Measurements from ENCODE around the gene TBC1D2B.
"Not testable (repeated sequence)": the region's sequence is repeated elsewhere in the genome, so short reads cannot be mapped to it uniquely, and the experiment has no call there.

TBC1D2B gene

GRCh38 chr15:77975332-77976094, 102.0 kb downstream of the TBC1D2B start:
- TF ChIP-seq, protein P1, sequence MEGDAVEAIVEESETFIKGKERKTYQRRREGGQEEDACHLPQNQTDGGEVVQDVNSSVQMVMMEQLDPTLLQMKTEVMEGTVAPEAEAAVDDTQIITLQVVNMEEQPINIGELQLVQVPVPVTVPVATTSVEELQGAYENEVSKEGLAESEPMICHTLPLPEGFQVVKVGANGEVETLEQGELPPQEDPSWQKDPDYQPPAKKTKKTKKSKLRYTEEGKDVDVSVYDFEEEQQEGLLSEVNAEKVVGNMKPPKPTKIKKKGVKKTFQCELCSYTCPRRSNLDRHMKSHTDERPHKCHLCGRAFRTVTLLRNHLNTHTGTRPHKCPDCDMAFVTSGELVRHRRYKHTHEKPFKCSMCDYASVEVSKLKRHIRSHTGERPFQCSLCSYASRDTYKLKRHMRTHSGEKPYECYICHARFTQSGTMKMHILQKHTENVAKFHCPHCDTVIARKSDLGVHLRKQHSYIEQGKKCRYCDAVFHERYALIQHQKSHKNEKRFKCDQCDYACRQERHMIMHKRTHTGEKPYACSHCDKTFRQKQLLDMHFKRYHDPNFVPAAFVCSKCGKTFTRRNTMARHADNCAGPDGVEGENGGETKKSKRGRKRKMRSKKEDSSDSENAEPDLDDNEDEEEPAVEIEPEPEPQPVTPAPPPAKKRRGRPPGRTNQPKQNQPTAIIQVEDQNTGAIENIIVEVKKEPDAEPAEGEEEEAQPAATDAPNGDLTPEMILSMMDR (IDR thresholded peaks at IDR 0.05; ENCODE audit: control insufficient read depth, extremely low read depth, insufficient read depth): no peak
- DNase-seq (ENCODE audit: low read depth): no peak
- no peak overlapping the region for H3K4me3 ChIP-seq (ENCODE audit: low read depth, low read length)

DNA sequence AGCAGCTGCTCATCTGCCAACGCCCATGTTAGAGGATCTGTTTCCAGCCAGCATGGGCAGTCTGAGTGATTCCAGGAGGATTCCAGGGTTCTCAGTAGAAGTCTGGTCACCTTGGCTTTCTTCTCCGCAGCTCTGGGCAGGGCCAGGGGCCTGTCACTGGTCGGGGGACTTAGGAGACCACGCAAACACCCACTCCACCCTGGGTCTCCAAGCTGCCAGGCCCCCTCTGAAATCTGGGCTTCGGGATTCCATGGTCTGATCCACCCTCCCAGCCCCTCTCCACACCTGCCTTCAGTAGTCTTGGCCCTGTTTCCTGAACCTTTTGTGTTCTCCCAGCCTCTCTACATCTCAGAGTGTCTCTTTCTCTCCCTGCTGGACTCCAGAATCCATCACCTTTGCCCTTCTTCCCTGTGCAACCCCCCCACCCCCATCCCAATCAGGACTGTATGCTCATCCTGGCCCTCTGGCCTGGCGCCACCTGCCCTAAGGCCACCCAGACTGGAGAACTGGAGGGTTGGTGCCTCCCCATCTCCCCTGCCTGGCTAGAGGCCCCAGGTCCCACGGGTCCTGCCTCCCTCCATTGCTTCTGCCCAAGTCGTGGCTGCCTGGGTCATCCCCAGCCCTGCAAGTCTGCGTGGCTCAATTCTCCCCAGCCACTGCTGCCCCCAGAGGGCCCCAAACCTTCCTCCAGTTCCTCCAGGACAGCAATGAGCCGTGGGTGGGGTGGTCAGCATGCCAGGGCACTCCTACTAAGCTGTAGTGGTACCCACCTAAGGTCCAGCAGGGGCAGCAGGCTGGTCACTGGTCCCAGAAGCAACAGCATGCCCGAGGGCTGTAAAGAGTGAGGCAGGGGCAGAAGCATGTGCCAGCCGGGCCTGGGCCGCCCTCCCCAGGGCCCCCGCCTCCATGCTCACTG, 102.8 kb downstream of the TBC1D2B start:
- TF ChIP-seq, protein P1 (IDR thresholded peaks at IDR 0.05; ENCODE audit: control insufficient read depth, extremely low read depth, insufficient read depth): no peak
- H3K4me3 ChIP-seq (ENCODE audit: low read depth, low read length): no peak overlapping the region
- no peak for DNase-seq (ENCODE audit: low read depth)

GRCh38 chr15:77974098-77974414, 103.5 kb downstream of the TBC1D2B start:
- DNase-seq (ENCODE audit: low read depth): peak; percentile 14
- TF ChIP-seq, protein P1 (IDR thresholded peaks at IDR 0.05; ENCODE audit: control insufficient read depth, extremely low read depth, insufficient read depth): no peak
- no peak overlapping the region for H3K4me3 ChIP-seq (ENCODE audit: low read depth, low read length)

DNA sequence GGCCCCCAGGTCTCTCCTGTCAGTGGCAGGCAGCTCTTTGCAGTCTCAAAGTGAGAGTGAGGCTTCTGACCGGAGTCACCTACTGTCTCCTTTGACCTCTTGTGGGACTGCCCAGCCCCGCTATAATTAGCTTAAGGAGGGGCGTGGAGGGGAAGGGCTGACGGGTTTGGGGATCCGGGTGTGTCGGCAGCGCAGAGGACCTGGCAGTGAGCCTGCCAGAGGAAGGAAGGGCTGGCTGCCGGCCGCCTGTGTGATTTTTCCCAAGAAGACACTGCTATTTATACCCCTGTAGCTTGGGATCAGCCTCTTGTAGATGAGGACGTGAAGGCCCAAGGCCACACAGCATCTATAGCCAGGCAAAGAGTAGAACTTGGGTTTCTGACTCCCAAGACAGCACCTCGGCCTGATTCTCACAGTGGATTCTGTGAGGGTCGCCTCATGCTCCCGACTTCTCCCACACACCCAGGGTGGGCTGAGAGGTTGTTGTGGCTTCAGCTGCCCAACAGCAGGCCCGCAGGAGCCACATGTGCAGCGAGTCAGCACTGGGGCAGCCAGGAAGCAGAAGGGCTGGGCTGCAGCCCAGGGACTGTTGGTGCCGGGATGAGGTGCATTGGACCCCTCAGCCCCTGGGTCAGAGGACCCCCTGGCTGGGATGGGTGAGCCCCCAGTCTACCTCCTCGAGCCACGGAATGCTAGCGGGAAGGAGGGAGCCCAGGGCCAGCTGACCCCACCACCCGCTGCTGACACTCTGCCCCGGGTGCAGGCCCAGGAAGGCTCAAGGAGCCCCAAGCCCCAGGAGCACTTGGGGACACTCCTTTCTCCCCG, 104.0 kb downstream of the TBC1D2B start:
- not testable (repeated sequence) for H3K4me3 ChIP-seq (ENCODE audit: low read depth, low read length); DNase-seq (ENCODE audit: low read depth)

DNA sequence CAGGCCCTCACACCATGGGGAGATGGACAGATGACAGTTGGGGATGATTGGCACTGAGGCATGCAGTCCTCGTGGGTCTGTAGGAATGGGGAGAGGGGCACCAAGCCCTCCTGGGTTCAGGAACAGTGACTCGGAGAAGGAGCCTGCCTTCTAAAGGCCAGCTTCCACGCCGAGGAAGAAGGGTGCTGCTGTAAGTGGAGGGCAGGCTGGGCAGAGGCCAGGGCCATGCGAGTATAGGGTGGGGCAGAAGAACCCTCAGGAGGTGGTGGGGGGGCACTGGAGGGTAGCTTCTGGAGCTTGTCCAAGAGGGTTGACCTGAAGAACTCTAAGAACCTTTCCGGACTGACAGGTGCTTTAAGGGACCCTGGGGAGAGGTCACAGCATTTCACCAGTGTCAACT, 104.8 kb downstream of the TBC1D2B start:
- DNase-seq (ENCODE audit: low read depth); H3K4me3 ChIP-seq (ENCODE audit: low read depth, low read length): not testable (repeated sequence)

GRCh38 chr15:77971875-77972274, 105.6 kb downstream of the TBC1D2B start:
- H3K4me3 ChIP-seq (ENCODE audit: low read depth, low read length); DNase-seq (ENCODE audit: low read depth): not testable (repeated sequence)

DNA sequence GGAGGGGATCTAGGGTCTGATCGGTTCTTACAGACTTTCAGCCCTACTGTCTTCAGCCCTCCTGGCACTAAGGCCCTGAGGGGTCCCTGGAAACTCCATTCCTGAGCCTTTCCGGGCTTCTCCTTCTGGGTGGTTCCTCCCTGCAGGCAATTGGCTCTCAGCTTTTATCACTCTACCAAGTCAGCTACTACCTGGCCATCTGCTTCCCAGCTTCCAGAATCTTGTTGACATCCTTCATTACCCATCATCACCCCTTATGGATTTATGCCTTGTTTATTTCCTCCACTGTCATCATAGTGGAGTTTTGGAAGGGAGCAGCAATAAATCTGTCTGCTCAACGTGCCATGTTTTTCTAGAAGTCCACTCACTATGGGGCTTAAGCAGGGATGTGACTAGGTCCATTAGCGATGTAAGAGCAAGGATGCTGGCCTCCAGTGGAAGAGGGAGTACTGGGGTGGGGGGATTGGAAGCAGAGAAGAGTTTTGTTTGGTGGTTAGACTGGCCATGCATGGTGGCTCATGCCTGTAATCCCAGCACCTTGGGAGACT, 106.6 kb downstream of the TBC1D2B start:
- H3K4me3 ChIP-seq (ENCODE audit: low read depth, low read length): not testable (repeated sequence)

DNA sequence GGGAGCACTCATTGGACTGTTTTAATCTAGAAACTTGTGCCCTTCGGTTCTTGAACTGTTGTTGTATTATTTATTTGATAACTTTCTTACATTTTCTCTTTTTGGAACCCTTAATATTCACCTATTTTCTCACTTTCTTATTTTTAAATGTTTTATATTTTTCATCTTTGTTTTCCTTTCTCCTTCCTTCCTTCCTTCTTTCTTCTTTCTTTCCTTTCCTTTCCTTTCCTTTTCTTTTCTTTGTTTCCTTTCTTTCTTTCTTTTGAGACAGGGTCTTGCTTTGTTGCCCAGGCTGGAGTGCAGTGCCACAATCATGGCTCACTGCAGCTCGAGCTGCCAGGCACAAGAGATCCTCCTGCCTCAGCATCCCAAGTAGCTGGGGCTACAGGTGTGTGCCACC, 108.5 kb downstream of the TBC1D2B start:
- H3K4me3 ChIP-seq (ENCODE audit: low read depth, low read length): no peak overlapping the region
- no peak for DNase-seq (ENCODE audit: low read depth)
- TF ChIP-seq, protein P1 (IDR thresholded peaks at IDR 0.05; ENCODE audit: control insufficient read depth, extremely low read depth, insufficient read depth): no peak

More for the DNA sequence above, 106.6 kb downstream of the TBC1D2B start:
- not testable (repeated sequence) for DNase-seq (ENCODE audit: low read depth)

All from LNCaP clone FGC (cell line).